Measurements from ENCODE around the gene CIB2.
A peak's percentile ranks its signal among the peaks of the same experiment; 100 is the strongest.

CIB2 gene

DNA sequence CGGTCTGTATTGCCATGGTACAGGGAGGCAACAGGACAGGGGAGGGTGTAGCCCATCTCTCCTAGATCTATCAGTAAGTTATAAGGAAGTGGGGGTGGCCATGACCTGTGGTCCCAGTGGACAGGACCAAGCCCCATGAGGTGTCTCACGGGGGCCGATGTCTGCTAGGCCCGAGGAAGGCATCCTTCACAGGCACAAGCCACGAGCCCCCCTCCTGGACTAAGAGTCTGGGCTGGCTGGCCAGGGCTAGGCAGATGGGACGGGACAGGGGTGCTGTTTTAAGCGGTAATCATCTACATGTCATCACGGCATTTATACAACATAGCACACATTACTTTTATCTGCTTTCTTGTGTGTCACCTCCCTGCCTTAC, 51.2 kb downstream of the CIB2 start:
- no peak for DNase-seq (ENCODE audit: low read depth)
- Histone ChIP-seq H3K4me1 (ENCODE audit: control insufficient read depth, insufficient read depth, low read length) (peaks cover 21% of the 10 kb centered on the region), H3K27me3 (replicated peaks; ENCODE audit: control insufficient read depth, insufficient read depth, low read length) (no peaks in the 10 kb centered on the region), H3K9me3 (ENCODE audit: control insufficient read depth, low read length) (no peaks in the 10 kb centered on the region), H3K9ac (ENCODE audit: low read length) (no peak overlapping the region), H3K4me3 (ENCODE audit: low read length) (no peak overlapping the region), H3K36me3 (ENCODE audit: control insufficient read depth, insufficient read depth, low read length, severe bottlenecking) (no peaks in the 10 kb centered on the region)

DNA sequence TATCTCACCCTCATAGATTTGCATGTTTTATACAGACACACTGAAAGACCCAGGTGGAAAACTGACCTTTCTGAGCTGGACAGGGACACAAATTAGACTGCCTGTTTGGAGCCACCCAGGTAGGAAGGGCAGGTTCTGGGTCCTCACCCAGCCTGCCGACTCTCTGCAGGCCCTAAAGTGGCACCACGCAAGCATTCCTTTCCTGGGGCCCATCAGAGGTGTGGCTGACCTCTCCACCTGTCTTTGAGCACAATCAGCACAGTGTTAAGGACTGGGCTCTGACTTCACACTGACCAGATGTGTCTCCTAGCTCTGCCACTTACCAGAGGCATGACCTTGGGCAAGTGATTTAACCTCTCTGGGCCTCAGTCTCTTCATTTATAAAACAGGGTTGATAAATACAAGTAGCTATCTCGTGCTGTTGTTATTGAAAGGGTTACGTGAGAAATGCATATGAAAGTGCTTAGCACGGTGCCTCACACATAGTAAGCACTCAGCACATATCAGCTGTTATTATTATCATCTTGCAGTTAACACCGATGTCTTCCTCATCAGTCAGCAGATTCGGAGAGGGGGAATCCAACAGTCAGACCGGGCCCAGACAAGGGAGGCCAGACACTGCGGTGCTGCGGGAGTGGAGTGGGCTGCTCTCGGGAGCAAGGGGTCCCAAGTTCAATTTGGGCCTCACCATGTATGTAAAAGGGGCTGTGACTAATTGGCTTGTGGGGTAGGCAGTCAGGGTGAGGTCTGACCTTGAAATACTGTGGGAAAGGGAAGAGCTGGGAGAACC, 51.8 kb downstream of the CIB2 start:
- no peaks in the 10 kb centered on the region for H3K9me3 ChIP-seq (ENCODE audit: control insufficient read depth, low read length)
- peaks cover 27% of the 10 kb centered on the region for H3K4me1 ChIP-seq (ENCODE audit: control insufficient read depth, insufficient read depth, low read length)
- H3K27me3 ChIP-seq (replicated peaks; ENCODE audit: control insufficient read depth, insufficient read depth, low read length) = no peaks in the 10 kb centered on the region
- H3K36me3 ChIP-seq (ENCODE audit: control insufficient read depth, insufficient read depth, low read length, severe bottlenecking) = no peaks in the 10 kb centered on the region
- H3K9ac ChIP-seq (ENCODE audit: low read length) = no peak overlapping the region
- no peak overlapping the region for H3K4me3 ChIP-seq (ENCODE audit: low read length)
- DNase-seq (ENCODE audit: low read depth) = no peak

GRCh38 chr15:78077871-78078210, 53.4 kb downstream of the CIB2 start:
- Histone ChIP-seq H3K4me3 (ENCODE audit: low read length) (peak overlapping the region; percentile 77), H3K36me3 (ENCODE audit: control insufficient read depth, insufficient read depth, low read length, severe bottlenecking) (no peaks in the 10 kb centered on the region)

GRCh38 chr15:78077053-78077870, 54.0 kb downstream of the CIB2 start, which contains the start of gene TBC1D2B:
Gene TBC1D2B (minus strand): TSS chr15:78077711. CDS start chr15:78077652, 59 bp downstream.
- peaks cover 36% of the 10 kb centered on the region for H3K4me1 ChIP-seq (ENCODE audit: control insufficient read depth, insufficient read depth, low read length)
- H3K27me3 ChIP-seq (replicated peaks; ENCODE audit: control insufficient read depth, insufficient read depth, low read length) = no peaks in the 10 kb centered on the region
- no peaks in the 10 kb centered on the region for H3K9me3 ChIP-seq (ENCODE audit: control insufficient read depth, low read length)
- no peaks in the 10 kb centered on the region for H3K36me3 ChIP-seq (ENCODE audit: control insufficient read depth, insufficient read depth, low read length, severe bottlenecking)
- peak; percentile 86 for DNase-seq (ENCODE audit: low read depth)
- H3K4me3 ChIP-seq (ENCODE audit: low read length) = peak within 1 kb of the TSS; percentile 96
- peak within 1 kb of the TSS; percentile 94 for H3K9ac ChIP-seq (ENCODE audit: low read length)

More at GRCh38 chr15:78077871-78078210, 53.4 kb downstream of the CIB2 start:
- Histone ChIP-seq H3K4me1 (ENCODE audit: control insufficient read depth, insufficient read depth, low read length) (peaks cover 36% of the 10 kb centered on the region), H3K9ac (ENCODE audit: low read length) (peak overlapping the region; percentile 58), H3K27me3 (replicated peaks; ENCODE audit: control insufficient read depth, insufficient read depth, low read length) (no peaks in the 10 kb centered on the region), H3K9me3 (ENCODE audit: control insufficient read depth, low read length) (no peaks in the 10 kb centered on the region)
- no peak for DNase-seq (ENCODE audit: low read depth)

DNA sequence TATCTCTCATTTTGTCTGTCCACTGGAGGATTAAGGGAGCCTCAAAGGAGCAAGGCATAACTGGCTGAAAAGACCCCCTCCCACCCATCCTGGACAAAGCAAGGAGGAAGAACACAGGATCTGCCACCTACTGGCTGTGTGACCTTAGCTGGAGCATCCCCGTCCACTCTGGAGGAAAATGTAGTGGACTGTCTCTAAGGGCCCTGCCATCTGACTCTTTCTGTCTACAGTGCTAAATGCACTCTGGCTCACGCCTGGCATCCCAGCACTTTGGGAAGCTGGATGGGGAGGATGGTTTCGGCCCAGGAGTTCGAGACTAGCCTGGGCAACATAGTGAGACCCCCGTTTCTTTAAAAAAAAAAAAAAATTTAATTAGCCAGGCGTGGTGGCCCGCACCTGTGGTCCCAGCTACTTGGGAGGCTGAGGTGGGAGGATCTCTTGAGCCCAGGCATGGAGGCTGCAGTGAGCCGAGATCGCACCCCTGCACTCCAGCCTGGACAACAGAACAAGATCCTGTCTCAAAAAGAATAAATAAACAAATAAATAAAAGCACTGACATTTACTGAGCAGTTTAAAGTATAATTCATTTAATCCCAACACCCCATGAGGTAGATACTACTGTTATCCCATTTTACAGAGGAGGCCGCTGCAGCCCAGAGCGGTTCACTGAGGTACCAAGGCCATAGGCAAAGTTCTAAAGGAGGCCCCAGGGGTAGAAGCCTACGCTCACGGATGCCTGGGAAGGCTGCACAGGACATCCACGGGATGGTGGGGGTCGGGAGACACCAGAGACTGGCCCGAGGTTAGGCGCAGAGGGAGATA, 54.8 kb downstream of the CIB2 start:
- no peak for DNase-seq (ENCODE audit: low read depth)
- H3K4me1 ChIP-seq (ENCODE audit: control insufficient read depth, insufficient read depth, low read length) = peaks cover 42% of the 10 kb centered on the region
- no peaks in the 10 kb centered on the region for H3K9me3 ChIP-seq (ENCODE audit: control insufficient read depth, low read length)
- H3K9ac ChIP-seq (ENCODE audit: low read length) = peak overlapping the region; percentile 94
- H3K4me3 ChIP-seq (ENCODE audit: low read length) = peak overlapping the region; percentile 96
- H3K27me3 ChIP-seq (replicated peaks; ENCODE audit: control insufficient read depth, insufficient read depth, low read length) = no peaks in the 10 kb centered on the region
- H3K36me3 ChIP-seq (ENCODE audit: control insufficient read depth, insufficient read depth, low read length, severe bottlenecking) = no peaks in the 10 kb centered on the region

DNA sequence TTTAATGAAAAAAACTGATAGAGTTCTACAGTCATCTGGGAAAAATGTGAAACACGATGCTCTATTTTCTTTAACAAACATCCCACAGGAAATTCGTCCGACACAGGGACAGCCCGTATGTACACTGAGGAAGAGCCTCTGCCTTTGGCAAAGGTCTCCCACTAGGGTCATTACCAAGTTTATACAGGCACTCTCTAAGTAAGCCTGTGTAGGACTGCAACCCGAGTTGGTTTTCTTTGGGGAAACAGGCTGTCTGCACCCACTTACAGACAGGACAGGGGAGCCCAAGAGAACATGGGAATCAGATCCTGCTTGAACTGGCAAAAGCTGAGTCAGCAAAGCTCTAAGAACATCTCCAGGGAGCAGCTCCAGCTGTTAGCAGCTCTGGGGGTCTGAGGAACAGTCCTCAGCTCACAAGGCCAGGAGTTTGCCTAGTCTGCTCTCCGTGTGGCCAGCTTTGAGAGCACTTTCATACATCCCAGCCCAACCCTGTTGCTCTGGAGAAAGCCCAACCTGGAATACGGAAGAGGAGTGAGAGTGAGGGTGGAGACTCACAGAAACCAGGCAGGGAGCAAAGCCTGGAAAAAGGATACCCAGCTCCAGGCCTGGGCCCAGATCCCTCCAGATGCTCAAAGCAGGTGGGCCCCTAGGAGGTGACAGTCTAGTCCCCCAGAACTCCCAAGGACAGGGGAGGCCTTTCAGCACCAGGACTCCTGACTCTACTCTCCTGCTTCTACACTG, 55.6 kb downstream of the CIB2 start:
- DNase-seq (ENCODE audit: low read depth) = peak; percentile 86
- no peaks in the 10 kb centered on the region for H3K36me3 ChIP-seq (ENCODE audit: control insufficient read depth, insufficient read depth, low read length, severe bottlenecking)
- peak overlapping the region; percentile 94 for H3K9ac ChIP-seq (ENCODE audit: low read length)
- H3K4me3 ChIP-seq (ENCODE audit: low read length) = peak overlapping the region; percentile 96
- H3K4me1 ChIP-seq (ENCODE audit: control insufficient read depth, insufficient read depth, low read length) = peaks cover 47% of the 10 kb centered on the region
- no peaks in the 10 kb centered on the region for H3K9me3 ChIP-seq (ENCODE audit: control insufficient read depth, low read length)
- H3K27me3 ChIP-seq (replicated peaks; ENCODE audit: control insufficient read depth, insufficient read depth, low read length) = no peaks in the 10 kb centered on the region

- H3K4me1 ChIP-seq (ENCODE audit: control insufficient read depth, insufficient read depth, low read length) = peaks cover 71% of the 10 kb centered on the region
- DNase-seq (ENCODE audit: low read depth) = peak; percentile 51
- H3K27me3 ChIP-seq (replicated peaks; ENCODE audit: control insufficient read depth, insufficient read depth, low read length) = no peaks in the 10 kb centered on the region
- H3K4me3 ChIP-seq (ENCODE audit: low read length) = peak overlapping the region; percentile 44
- H3K9ac ChIP-seq (ENCODE audit: low read length) = peak overlapping the region; percentile 67
- no peaks in the 10 kb centered on the region for H3K9me3 ChIP-seq (ENCODE audit: control insufficient read depth, low read length)
- H3K36me3 ChIP-seq (ENCODE audit: control insufficient read depth, insufficient read depth, low read length, severe bottlenecking) = no peaks in the 10 kb centered on the region
Measured at GRCh38 chr15:78073046-78073787, 58.0 kb downstream of the CIB2 start.

GRCh38 chr15:78072080-78072892, 59.0 kb downstream of the CIB2 start:
- peak; percentile 88 for DNase-seq (ENCODE audit: low read depth)

GRCh38 chr15:78071383-78071782, 59.9 kb downstream of the CIB2 start:
- Histone ChIP-seq H3K4me1 (ENCODE audit: control insufficient read depth, insufficient read depth, low read length) (peaks cover 88% of the 10 kb centered on the region), H3K9me3 (ENCODE audit: control insufficient read depth, low read length) (no peaks in the 10 kb centered on the region), H3K4me3 (ENCODE audit: low read length) (peak overlapping the region; percentile 44), H3K9ac (ENCODE audit: low read length) (no peak overlapping the region), H3K27me3 (replicated peaks; ENCODE audit: control insufficient read depth, insufficient read depth, low read length) (no peaks in the 10 kb centered on the region), H3K36me3 (ENCODE audit: control insufficient read depth, insufficient read depth, low read length, severe bottlenecking) (no peaks in the 10 kb centered on the region)
- DNase-seq (ENCODE audit: low read depth) = no peak

More at GRCh38 chr15:78072080-78072892, 59.0 kb downstream of the CIB2 start:
- peaks cover 80% of the 10 kb centered on the region for H3K4me1 ChIP-seq (ENCODE audit: control insufficient read depth, insufficient read depth, low read length)
- H3K4me3 ChIP-seq (ENCODE audit: low read length) = peak overlapping the region; percentile 44
- no peaks in the 10 kb centered on the region for H3K36me3 ChIP-seq (ENCODE audit: control insufficient read depth, insufficient read depth, low read length, severe bottlenecking)
- H3K27me3 ChIP-seq (replicated peaks; ENCODE audit: control insufficient read depth, insufficient read depth, low read length) = no peaks in the 10 kb centered on the region
- no peaks in the 10 kb centered on the region for H3K9me3 ChIP-seq (ENCODE audit: control insufficient read depth, low read length)
- peak overlapping the region; percentile 67 for H3K9ac ChIP-seq (ENCODE audit: low read length)

Data from adipocyte (in vitro differentiated cells).